Measurements from ENCODE around the gene SLC1A7.

SLC1A7 gene

GRCh38 chr1:53133261-53134041, 9.0 kb downstream of the SLC1A7 start:
- no peak for FAIRE-seq

- no peak for FAIRE-seq
Observed at GRCh38 chr1:53132176-53132575, 10.3 kb downstream of the SLC1A7 start.

- no peak for FAIRE-seq
Observed at GRCh38 chr1:53131590-53131938, 10.9 kb downstream of the SLC1A7 start.

- no peak for FAIRE-seq
Observed at GRCh38 chr1:53130878-53131589, 11.4 kb downstream of the SLC1A7 start.

- no peak for FAIRE-seq
Observed at GRCh38 chr1:53130598-53130877, 11.9 kb downstream of the SLC1A7 start.

- no peak for FAIRE-seq
Observed at GRCh38 chr1:53129891-53130597, 12.4 kb downstream of the SLC1A7 start.

GRCh38 chr1:53128401-53128800, 14.0 kb downstream of the SLC1A7 start:
- no peak for FAIRE-seq

- no peak for FAIRE-seq
Observed at GRCh38 chr1:53127546-53127945, 14.9 kb downstream of the SLC1A7 start.

- no peak for FAIRE-seq
Observed at GRCh38 chr1:53126495-53126894, 15.9 kb downstream of the SLC1A7 start.

GRCh38 chr1:53125623-53126360, 16.6 kb downstream of the SLC1A7 start:
- FAIRE-seq: no peak

- no peak for FAIRE-seq
Observed at GRCh38 chr1:53125122-53125521, 17.3 kb downstream of the SLC1A7 start.

- FAIRE-seq: no peak
Observed at GRCh38 chr1:53123453-53124140, 18.8 kb downstream of the SLC1A7 start.

GRCh38 chr1:53122961-53123413, 19.5 kb downstream of the SLC1A7 start:
- no peak for FAIRE-seq

- FAIRE-seq: no peak
Observed at GRCh38 chr1:53122201-53122885, 20.1 kb downstream of the SLC1A7 start.

- no peak for FAIRE-seq
Observed at GRCh38 chr1:53121319-53122172, 20.9 kb downstream of the SLC1A7 start.

- no peak for FAIRE-seq
Observed at GRCh38 chr1:53120659-53121058, 21.8 kb downstream of the SLC1A7 start.

GRCh38 chr1:53117836-53118235, 24.6 kb downstream of the SLC1A7 start:
- FAIRE-seq: no peak

GRCh38 chr1:53116933-53117600, 25.4 kb downstream of the SLC1A7 start:
- no peak for FAIRE-seq

- no peak for FAIRE-seq
Observed at GRCh38 chr1:53116307-53116810, 26.1 kb downstream of the SLC1A7 start.
